ENCODE data around the gene ASB9.
"Not testable (repeated sequence)": the region's sequence is repeated elsewhere in the genome, so short reads cannot be mapped to it uniquely, and the experiment has no call there.

The ASB9 gene

DNA sequence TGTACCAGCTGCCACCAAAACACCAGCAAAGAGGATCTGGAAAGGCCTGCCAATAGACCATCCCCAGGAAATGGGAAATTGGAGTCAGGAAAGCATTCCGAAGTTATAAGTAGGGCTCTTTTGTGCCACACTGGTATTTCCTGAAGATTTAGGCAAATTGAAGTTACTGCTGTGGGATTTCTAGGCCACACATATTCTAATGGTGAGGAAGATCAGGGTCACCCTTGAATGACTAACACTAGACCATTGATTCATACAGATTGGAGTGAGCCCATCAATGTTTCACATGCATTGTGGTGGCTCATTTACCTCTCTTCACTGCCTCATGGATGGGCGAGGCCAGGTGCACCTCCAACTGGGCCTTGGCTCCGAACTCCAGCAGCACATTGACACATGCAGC is 23.0 kb upstream of the ASB9 start:
- CTCF ChIA-PET = no interaction called here
- no peak for TF ChIP-seq CTCF (IDR thresholded peaks at IDR 0.05; ENCODE audit: insufficient read depth, low read length, missing control alignments)
- no peak for DNase-seq (ENCODE audit: low read depth, low spot score)
- H3K4me3 ChIP-seq (ENCODE audit: low read depth, low read length) = no peak overlapping the region
- POLR2A ChIA-PET = no interaction called here

DNA sequence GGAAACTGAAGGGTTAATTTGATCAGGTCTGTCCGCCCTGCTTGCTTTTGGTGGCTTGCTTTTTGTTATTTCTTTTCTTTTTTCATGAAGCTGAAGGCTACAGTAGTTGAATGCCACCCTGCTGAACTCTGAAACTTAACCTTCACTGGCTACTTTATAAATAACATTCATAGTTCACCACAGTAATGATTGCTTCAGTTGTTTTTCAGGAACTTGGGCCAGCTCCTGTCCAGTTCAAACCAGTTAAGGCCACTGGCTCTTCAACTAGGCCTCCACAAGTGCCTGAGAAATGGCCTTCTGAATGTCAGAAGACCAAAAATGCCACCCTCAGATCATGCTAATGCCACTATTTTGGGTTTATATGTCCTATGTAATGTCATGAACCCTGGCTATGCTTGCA is 7.7 kb upstream of the ASB9 start:
- DNase-seq (ENCODE audit: low read depth, low spot score) = no peak
- H3K4me3 ChIP-seq (ENCODE audit: low read depth, low read length) = no peak overlapping the region
- CTCF ChIA-PET = no interaction called here
- POLR2A ChIA-PET = no interaction called here
- TF ChIP-seq CTCF (IDR thresholded peaks at IDR 0.05; ENCODE audit: insufficient read depth, low read length, missing control alignments) = no peak

DNA sequence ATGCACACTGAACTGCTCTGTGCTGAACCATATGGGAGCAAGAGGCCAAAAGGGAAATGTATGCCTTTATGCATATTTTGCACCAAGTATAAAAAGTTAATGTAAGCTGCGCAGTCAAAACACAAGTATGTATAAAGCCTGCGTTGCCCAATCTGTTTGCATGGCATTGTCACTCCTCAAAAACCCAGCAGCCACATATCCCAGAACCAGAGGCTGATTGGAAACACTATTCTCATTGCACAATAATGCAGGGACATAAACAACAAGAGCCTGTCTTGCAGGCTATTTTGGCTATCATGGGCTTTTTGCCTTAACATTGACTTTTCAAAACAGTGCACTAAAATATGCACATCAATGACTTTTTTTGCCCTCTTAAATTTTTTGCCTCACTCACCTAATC is 5.1 kb upstream of the ASB9 start:
- ChIA-PET CTCF (interaction anchor here (0.6 to 1.0 kb wide), 2 partner anchors 15 to 26 kb away, joined by 3 read pairs; no protein-coding TSS in a partner anchor), POLR2A (no interaction called here)
- TF ChIP-seq CTCF (IDR thresholded peaks at IDR 0.05; ENCODE audit: insufficient read depth, low read length, missing control alignments) = no peak
- no peak for DNase-seq (ENCODE audit: low read depth, low spot score)
- H3K4me3 ChIP-seq (ENCODE audit: low read depth, low read length) = no peak overlapping the region

DNA sequence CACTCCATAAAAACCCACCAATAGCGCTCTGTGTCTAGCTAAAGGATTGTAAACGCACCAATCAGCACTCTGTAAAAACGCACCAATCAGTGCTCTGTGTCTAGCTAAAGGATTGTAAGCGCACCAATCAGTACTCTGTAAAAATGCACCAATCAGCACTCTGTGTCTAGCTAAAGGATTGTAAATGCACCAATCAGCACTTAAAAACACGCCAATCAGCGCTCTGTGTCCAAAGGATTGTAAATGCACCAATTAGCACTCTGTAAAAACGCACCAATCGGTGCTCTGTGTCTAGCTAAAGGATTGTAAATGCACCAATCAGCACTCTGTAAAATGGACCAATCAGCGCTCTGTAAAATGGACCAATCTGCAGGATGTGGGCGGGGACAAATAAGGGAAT is 3.4 kb upstream of the ASB9 start:
- DNase-seq (ENCODE audit: low read depth, low spot score); H3K4me3 ChIP-seq (ENCODE audit: low read depth, low read length); CTCF ChIA-PET; POLR2A ChIA-PET: not testable (repeated sequence)

- DNase-seq (ENCODE audit: low read depth, low spot score) = no peak
- POLR2A ChIA-PET = no interaction called here
- no peak for TF ChIP-seq CTCF (IDR thresholded peaks at IDR 0.05; ENCODE audit: insufficient read depth, low read length, missing control alignments)
- CTCF ChIA-PET = no interaction called here
- H3K4me3 ChIP-seq (ENCODE audit: low read depth, low read length) = no peak overlapping the region
Measured at GRCh38 chrX:15271757-15272156, 1.9 kb upstream of the ASB9 start.

GRCh38 chrX:15269120-15269519 is 763 bp downstream of the ASB9 start:
- no peak for TF ChIP-seq CTCF (IDR thresholded peaks at IDR 0.05; ENCODE audit: insufficient read depth, low read length, missing control alignments)
- ChIA-PET CTCF (no interaction called here), POLR2A (no interaction called here)
- H3K4me3 ChIP-seq (ENCODE audit: low read depth, low read length) = no peak overlapping the region
- DNase-seq (ENCODE audit: low read depth, low spot score) = no peak

- TF ChIP-seq CTCF (IDR thresholded peaks at IDR 0.05; ENCODE audit: insufficient read depth, low read length, missing control alignments) = no peak
- ChIA-PET CTCF (no interaction called here), POLR2A (no interaction called here)
- DNase-seq (ENCODE audit: low read depth, low spot score) = no peak
- H3K4me3 ChIP-seq (ENCODE audit: low read depth, low read length) = no peak overlapping the region
Measured at GRCh38 chrX:15254852-15255251, 15.0 kb downstream of the ASB9 start.

Measured in AG04449 (cell line).